ENCODE data around the gene GNB2. TPM values are rescaled to one million over a fixed set of nuclear protein-coding genes. Genes with fewer than 3 reads are reported as not detected.

Gene GNB2
- total and polyA plus RNA-seq, 2 of the 13 experiments (the other 11 are each of a cell fraction or from before 2014, with no cell fraction given): 48.3 to 67.1 TPM

DNA sequence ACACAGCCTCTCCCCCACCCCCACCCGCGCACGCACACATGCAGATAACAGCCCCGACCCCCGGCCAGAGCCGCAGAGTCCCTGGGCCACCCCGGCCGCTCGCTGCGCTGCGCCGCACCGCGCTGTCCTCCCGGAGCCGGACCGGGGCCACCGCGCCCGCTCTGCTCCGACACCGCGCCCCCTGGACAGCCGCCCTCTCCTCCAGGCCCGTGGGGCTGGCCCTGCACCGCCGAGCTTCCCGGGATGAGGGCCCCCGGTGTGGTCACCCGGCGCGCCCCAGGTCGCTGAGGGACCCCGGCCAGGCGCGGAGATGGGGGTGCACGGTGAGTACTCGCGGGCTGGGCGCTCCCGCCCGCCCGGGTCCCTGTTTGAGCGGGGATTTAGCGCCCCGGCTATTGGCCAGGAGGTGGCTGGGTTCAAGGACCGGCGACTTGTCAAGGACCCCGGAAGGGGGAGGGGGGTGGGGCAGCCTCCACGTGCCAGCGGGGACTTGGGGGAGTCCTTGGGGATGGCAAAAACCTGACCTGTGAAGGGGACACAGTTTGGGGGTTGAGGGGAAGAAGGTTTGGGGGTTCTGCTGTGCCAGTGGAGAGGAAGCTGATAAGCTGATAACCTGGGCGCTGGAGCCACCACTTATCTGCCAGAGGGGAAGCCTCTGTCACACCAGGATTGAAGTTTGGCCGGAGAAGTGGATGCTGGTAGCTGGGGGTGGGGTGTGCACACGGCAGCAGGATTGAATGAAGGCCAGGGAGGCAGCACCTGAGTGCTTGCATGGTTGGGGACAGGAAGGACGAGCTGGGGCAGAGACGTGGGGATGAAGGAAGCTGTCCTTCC is 47.3 kb downstream of the GNB2 start (continued):
- TF ChIP-seq, protein P1, sequence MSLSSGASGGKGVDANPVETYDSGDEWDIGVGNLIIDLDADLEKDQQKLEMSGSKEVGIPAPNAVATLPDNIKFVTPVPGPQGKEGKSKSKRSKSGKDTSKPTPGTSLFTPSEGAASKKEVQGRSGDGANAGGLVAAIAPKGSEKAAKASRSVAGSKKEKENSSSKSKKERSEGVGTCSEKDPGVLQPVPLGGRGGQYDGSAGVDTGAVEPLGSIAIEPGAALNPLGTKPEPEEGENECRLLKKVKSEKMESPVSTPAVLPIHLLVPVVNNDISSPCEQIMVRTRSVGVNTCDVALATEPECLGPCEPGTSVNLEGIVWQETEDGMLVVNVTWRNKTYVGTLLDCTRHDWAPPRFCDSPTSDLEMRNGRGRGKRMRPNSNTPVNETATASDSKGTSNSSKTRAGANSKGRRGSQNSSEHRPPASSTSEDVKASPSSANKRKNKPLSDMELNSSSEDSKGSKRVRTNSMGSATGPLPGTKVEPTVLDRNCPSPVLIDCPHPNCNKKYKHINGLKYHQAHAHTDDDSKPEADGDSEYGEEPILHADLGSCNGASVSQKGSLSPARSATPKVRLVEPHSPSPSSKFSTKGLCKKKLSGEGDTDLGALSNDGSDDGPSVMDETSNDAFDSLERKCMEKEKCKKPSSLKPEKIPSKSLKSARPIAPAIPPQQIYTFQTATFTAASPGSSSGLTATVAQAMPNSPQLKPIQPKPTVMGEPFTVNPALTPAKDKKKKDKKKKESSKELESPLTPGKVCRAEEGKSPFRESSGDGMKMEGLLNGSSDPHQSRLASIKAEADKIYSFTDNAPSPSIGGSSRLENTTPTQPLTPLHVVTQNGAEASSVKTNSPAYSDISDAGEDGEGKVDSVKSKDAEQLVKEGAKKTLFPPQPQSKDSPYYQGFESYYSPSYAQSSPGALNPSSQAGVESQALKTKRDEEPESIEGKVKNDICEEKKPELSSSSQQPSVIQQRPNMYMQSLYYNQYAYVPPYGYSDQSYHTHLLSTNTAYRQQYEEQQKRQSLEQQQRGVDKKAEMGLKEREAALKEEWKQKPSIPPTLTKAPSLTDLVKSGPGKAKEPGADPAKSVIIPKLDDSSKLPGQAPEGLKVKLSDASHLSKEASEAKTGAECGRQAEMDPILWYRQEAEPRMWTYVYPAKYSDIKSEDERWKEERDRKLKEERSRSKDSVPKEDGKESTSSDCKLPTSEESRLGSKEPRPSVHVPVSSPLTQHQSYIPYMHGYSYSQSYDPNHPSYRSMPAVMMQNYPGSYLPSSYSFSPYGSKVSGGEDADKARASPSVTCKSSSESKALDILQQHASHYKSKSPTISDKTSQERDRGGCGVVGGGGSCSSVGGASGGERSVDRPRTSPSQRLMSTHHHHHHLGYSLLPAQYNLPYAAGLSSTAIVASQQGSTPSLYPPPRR (CRISPR knock-in tag; IDR thresholded peaks at IDR 0.05; ENCODE audit: borderline replicate concordance): peak; percentile 11; the same call in 1 of the 2 replicates
- no peak for TF ChIP-seq KDM5A (IDR thresholded peaks at IDR 0.05; ENCODE audit: borderline replicate concordance, low read length)
- TF ChIP-seq, protein P2, sequence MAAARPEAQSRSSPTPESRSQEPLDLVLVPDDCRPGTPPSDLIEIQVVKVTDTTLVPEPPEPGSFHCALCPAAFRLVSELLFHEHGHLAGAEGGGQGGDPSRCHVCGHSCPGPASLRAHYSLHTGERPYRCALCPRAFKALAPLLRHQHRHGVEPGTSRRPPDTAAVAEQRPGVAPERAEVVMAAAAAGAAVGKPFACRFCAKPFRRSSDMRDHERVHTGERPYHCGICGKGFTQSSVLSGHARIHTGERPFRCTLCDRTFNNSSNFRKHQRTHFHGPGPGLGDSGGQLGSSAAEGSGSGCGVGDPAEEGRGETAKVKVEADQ (CRISPR knock-in tag; IDR thresholded peaks at IDR 0.05; ENCODE audit: borderline replicate concordance): no peak
- TF ChIP-seq ISX (CRISPR knock-in tag; conservative IDR thresholded peaks at IDR 0.05): 0 out of 2 replicates have a peak, but pooled peaks have one; percentile 49
- TF ChIP-seq PPARG (CRISPR knock-in tag; conservative IDR thresholded peaks at IDR 0.05): no peak
- TF ChIP-seq ZNF282 (IDR thresholded peaks at IDR 0.05; ENCODE audit: partially characterized antibody): no peak
- TF ChIP-seq JARID2 (CRISPR knock-in tag; IDR thresholded peaks at IDR 0.05; ENCODE audit: insufficient replicate concordance): no peak
- peak; percentile 64 for TF ChIP-seq NR2F6 (IDR thresholded peaks at IDR 0.05)
- peak; percentile 26; the same call in 1 of the 2 replicates for TF ChIP-seq NR2F6 (CRISPR knock-in tag; IDR thresholded peaks at IDR 0.05)
- TF ChIP-seq SOX6 (IDR thresholded peaks at IDR 0.05): no peak
- no peak for TF ChIP-seq SOX6 (CRISPR knock-in tag; IDR thresholded peaks at IDR 0.05)
- TF ChIP-seq EHMT2 (IDR thresholded peaks at IDR 0.05; ENCODE audit: borderline replicate concordance, low read depth, low read length): no peak
- TF ChIP-seq ZGPAT (CRISPR knock-in tag; IDR thresholded peaks at IDR 0.05): no peak
- peak; percentile 62; the same call in 1 of the 2 replicates for TF ChIP-seq TFDP2 (CRISPR knock-in tag; IDR thresholded peaks at IDR 0.05)
- no peak for TF ChIP-seq DMTF1 (CRISPR knock-in tag; IDR thresholded peaks at IDR 0.05)
- TF ChIP-seq SRY (CRISPR knock-in tag; IDR thresholded peaks at IDR 0.05): 0 out of 2 replicates have a peak, but pooled peaks have one; percentile 44
- TF ChIP-seq MED1 (CRISPR knock-in tag; IDR thresholded peaks at IDR 0.05): peak; percentile 68
- no peak for TF ChIP-seq ZEB1 (IDR thresholded peaks at IDR 0.05; ENCODE audit: insufficient replicate concordance, low read depth)
- TF ChIP-seq DNMT3B (CRISPR knock-in tag; conservative IDR thresholded peaks at IDR 0.05): no peak
